ENCODE results near the gene PGP. TPM values are rescaled to one million over a fixed set of nuclear protein-coding genes. Genes with fewer than 3 reads are reported as not detected.
A peak's percentile ranks its signal among the peaks of the same experiment; 100 is the strongest.

Gene PGP
- total RNA-seq, 2 donors from 2014 or later = 31.0 to 32.0 TPM

- H3K36me3 Mint-ChIP-seq (ENCODE audit: low read depth) = peaks cover 13% of the 10 kb centered on the region
- H3K9ac ChIP-seq (ENCODE audit: extremely low read depth, low read length, poor library complexity, severe bottlenecking) = no peak overlapping the region
- 10 to 13% methylated on average over 10 to 40 of the region's 40 CpGs for whole genome bisulfite sequencing, 2 experiments (ENCODE audit: insufficient coverage in 1 of 2, insufficient read length in 1 of 2)
- no peaks in the 10 kb centered on the region for H3K4me1 Mint-ChIP-seq
- H3K4me3 ChIP-seq (ENCODE audit: low read length) = peak overlapping the region; percentile 56
- no peak for TF ChIP-seq CTCF (conservative IDR thresholded peaks at IDR 0.05)
- no peak overlapping the region for H3K27ac Mint-ChIP-seq
- H3K4me3 Mint-ChIP-seq = peak overlapping the region; percentile 38
- DNase-seq = no peak
- no peak overlapping the region for H3K27ac ChIP-seq (ENCODE audit: low read depth, low read length)
- peaks cover 22% of the 10 kb centered on the region for H3K27me3 Mint-ChIP-seq (ENCODE audit: insufficient read depth)
- peaks cover 25% of the 10 kb centered on the region for H3K27me3 ChIP-seq (ENCODE audit: control insufficient read depth, insufficient read depth, low read length, poor library complexity, severe bottlenecking)
- H3K9me3 ChIP-seq (ENCODE audit: control insufficient read depth, low read length) = no peaks in the 10 kb centered on the region
- no peaks in the 10 kb centered on the region for H3K4me1 ChIP-seq (ENCODE audit: control insufficient read depth, insufficient read depth, low read length)
- peaks cover 10% of the 10 kb centered on the region for H3K36me3 ChIP-seq (ENCODE audit: control insufficient read depth, insufficient read depth, low read length)
- H3K9me3 Mint-ChIP-seq = no peaks in the 10 kb centered on the region
Observed at GRCh38 chr16:2237102-2237482, 22.5 kb upstream of the PGP start.

GRCh38 chr16:2236337-2237101 lies 21.9 kb upstream of the PGP start, which contains the start of gene DNASE1L2:
Gene DNASE1L2 (plus strand): TSS chr16:2236444. CDS start chr16:2236817, 373 bp downstream.
- Histone ChIP-seq H3K4me3 (ENCODE audit: low read length) (peak within 1 kb of the TSS; percentile 56), H3K4me1 (ENCODE audit: control insufficient read depth, insufficient read depth, low read length) (no peaks in the 10 kb centered on the region), H3K27ac (ENCODE audit: low read depth, low read length) (no peak within 1 kb of the TSS), H3K9me3 (ENCODE audit: control insufficient read depth, low read length) (no peaks in the 10 kb centered on the region), H3K36me3 (ENCODE audit: control insufficient read depth, insufficient read depth, low read length) (peaks cover 9% of the 10 kb centered on the region), H3K9ac (ENCODE audit: extremely low read depth, low read length, poor library complexity, severe bottlenecking) (no peak within 1 kb of the TSS), H3K27me3 (ENCODE audit: control insufficient read depth, insufficient read depth, low read length, poor library complexity, severe bottlenecking) (peaks cover 25% of the 10 kb centered on the region)
- H3K4me1 Mint-ChIP-seq = no peaks in the 10 kb centered on the region
- WGBS, 2 experiments (ENCODE audit: insufficient coverage in 1 of 2, insufficient read length in 1 of 2) = 10 to 13% methylated on average over 45 to 64 of the region's 64 CpGs
- H3K4me3 Mint-ChIP-seq = peak within 1 kb of the TSS; percentile 38
- H3K27ac Mint-ChIP-seq = no peak within 1 kb of the TSS
- DNase-seq = peak; percentile 82
- no peak for TF ChIP-seq CTCF (conservative IDR thresholded peaks at IDR 0.05)
- H3K36me3 Mint-ChIP-seq (ENCODE audit: low read depth) = peaks cover 13% of the 10 kb centered on the region
- peaks cover 22% of the 10 kb centered on the region for H3K27me3 Mint-ChIP-seq (ENCODE audit: insufficient read depth)
- no peaks in the 10 kb centered on the region for H3K9me3 Mint-ChIP-seq

DNA sequence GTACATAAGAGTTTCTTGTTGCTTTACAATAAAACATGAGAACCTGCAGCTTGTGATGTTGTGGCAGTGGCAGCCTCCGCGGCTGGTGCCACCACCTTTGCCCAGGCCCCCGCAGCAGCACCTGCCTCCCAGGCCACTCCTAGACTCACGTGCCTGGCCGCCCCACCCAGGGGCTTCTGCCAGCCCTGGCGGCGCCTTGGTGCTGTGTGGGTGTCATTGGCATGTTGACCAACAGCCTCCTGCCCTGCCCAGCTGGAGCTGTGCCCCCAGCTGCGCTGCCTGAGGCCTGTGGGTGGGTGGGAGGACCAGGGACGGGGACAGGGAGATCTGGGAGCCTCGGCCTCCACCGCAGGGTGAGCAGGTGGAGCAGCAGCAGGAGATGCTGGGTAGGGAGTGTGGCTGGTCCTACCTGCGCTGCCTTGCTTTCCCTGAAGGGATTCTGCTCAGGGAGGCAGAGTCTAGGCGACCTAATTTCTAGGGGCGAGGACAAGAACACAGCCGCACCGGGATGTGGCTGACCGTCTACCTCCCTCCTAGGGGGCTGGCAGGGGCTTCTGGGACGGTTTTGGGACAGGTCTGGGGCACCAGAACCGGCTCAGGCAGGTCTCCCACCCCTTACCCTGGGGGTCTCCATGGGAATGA lies 21.2 kb upstream of the PGP start:
- no peak overlapping the region for H3K9ac ChIP-seq (ENCODE audit: extremely low read depth, low read length, poor library complexity, severe bottlenecking)
- peaks cover 25% of the 10 kb centered on the region for H3K27me3 ChIP-seq (ENCODE audit: control insufficient read depth, insufficient read depth, low read length, poor library complexity, severe bottlenecking)
- H3K4me3 ChIP-seq (ENCODE audit: low read length) = no peak overlapping the region
- H3K27ac ChIP-seq (ENCODE audit: low read depth, low read length) = no peak overlapping the region
- no peak for DNase-seq
- no peaks in the 10 kb centered on the region for H3K4me1 ChIP-seq (ENCODE audit: control insufficient read depth, insufficient read depth, low read length)
- 68 to 83% methylated on average over 7 to 19 of the region's 19 CpGs for WGBS, 2 experiments (ENCODE audit: insufficient coverage in 1 of 2, insufficient read length in 1 of 2)
- H3K9me3 ChIP-seq (ENCODE audit: control insufficient read depth, low read length) = no peaks in the 10 kb centered on the region
- H3K36me3 ChIP-seq (ENCODE audit: control insufficient read depth, insufficient read depth, low read length) = peaks cover 9% of the 10 kb centered on the region
- Mint-ChIP-seq H3K9me3 (no peaks in the 10 kb centered on the region), H3K27ac (no peak overlapping the region), H3K4me1 (no peaks in the 10 kb centered on the region), H3K27me3 (ENCODE audit: insufficient read depth) (peaks cover 22% of the 10 kb centered on the region), H3K4me3 (peak overlapping the region; percentile 38), H3K36me3 (ENCODE audit: low read depth) (peaks cover 13% of the 10 kb centered on the region)
- TF ChIP-seq CTCF (conservative IDR thresholded peaks at IDR 0.05) = no peak
